B cell (primary cell): Measurements from ENCODE around the gene SEPTIN5.

Experiments used
- CTCF ChIP-seq: fragments of 200-600 bp; IDR thresholded peaks from one replicate; pipeline ENCODE4 v1.8.0; 2022; ENCODE audit warnings: antibody characterized with exemption, mild to moderate bottlenecking
- EZH2 ChIP-seq: IDR thresholded peaks from 2 replicates; pipeline ENCODE4 v1.6.1; 2012; ENCODE audit warnings: borderline replicate concordance, low read depth, mild to moderate bottlenecking, moderate library complexity, low read length; ENCODE audit not compliant: insufficient read depth, poor library complexity, severe bottlenecking

GRCh38 chr22:19754701-19755144 is 40.4 kb downstream of the SEPTIN5 start:
- TF ChIP-seq CTCF = no peak
- TF ChIP-seq EZH2 = no peak
